Left lung (tissue), 10 donors: ENCODE data around the gene DOCK3. TPM values are rescaled to one million over a fixed set of nuclear protein-coding genes. Genes with fewer than 3 reads are reported as not detected.
"Not testable (repeated sequence)": the region's sequence is repeated elsewhere in the genome, so short reads cannot be mapped to it uniquely, and the experiment has no call there.

Source experiments
- ATAC-seq: fragments of 200-7000 bp; cut with Tn5 transposase; one replicate; pipeline ENCODE4 v1.9.1; 2020; ENCODE audit warnings: moderate library complexity
- DNase-seq, 4 donors: peaks; one replicate each; pipeline ENCODE4 v3.0.0-alpha.2; 2013 to 2020
- H3K27ac ChIP-seq, 2 donors: fragments of 200-600 bp; sonication (generic) in 1 of 2; one replicate each; pipeline versions ENCODE4 v1.5.0 to v1.8.0; 2020 to 2021
- H3K27me3 ChIP-seq, 2 donors: fragments of 200-600 bp; sonication (generic) in 1 of 2; one replicate each; pipeline versions ENCODE4 v1.5.0 to v1.8.0; 2020 to 2021
- H3K36me3 ChIP-seq, 2 donors: fragments of 200-600 bp; sonication (generic) in 1 of 2; one replicate each; pipeline versions ENCODE4 v1.5.0 to v1.8.0; 2020 to 2021
- H3K4me1 ChIP-seq, 2 donors: fragments of 200-600 bp; one replicate each; pipeline ENCODE4 v1.8.0; 2021
- H3K4me3 ChIP-seq, 2 donors: fragments of 200-600 bp; sonication (generic) in 1 of 2; one replicate each; pipeline versions ENCODE4 v1.5.0 to v1.8.0; 2020 to 2021; ENCODE audit warnings: mild to moderate bottlenecking in 1 of 2
- H3K9me3 ChIP-seq, 2 donors: fragments of 200-600 bp; sonication (generic) in 1 of 2; one replicate each; pipeline versions ENCODE4 v1.5.0 to v1.8.0; 2020 to 2021
- CTCF ChIP-seq, 2 donors: fragments of 200-600 bp; sonication (generic) in 1 of 2; IDR thresholded peaks; one replicate each; pipeline versions ENCODE4 v1.5.0 to v1.8.0; 2021; ENCODE audit warnings: antibody characterized with exemption in 2 of 2
- intact Hi-C, 2 donors: fragments of 100-400 bp; cut with DNase I; formaldehyde crosslinking; loops; one replicate each; pipeline versions ENCODE4 v1.11.2 to v1.14.2; 2022
- polyA plus RNA-seq, 6 donors: library from polyadenylated mRNA; unstranded; fragments of 120-200 nt; gene quantifications; one replicate each; pipeline ENCODE4 v1.2.1, GENCODE V29; 2013; ENCODE audit not compliant: insufficient read length in 6 of 6
- total RNA-seq, 2 donors: library from RNA; stranded (reverse); fragmentation: NEBNext Ultra II Directional; extraction: Animal tissue kit (Norgen Biotek cat#: 25700); gene quantifications; one replicate each; pipeline ENCODE4 v1.2.1, GENCODE V29; 2021
- donor health status: DM: no; HTN: yes; CAD: no.
- donor health status: DM: no; HTN: no; CAD: no.

The DOCK3 gene
- total and polyA plus RNA-seq, 8 donors, result 0.34 to 2.2 (median 1.8) TPM

- Histone ChIP-seq H3K4me1 (no peaks in the 10 kb centered on the region), H3K4me3 (no peak overlapping the region), H3K27ac (no peak overlapping the region), H3K27me3 (no peaks in the 10 kb centered on the region), H3K36me3 (no peaks in the 10 kb centered on the region), H3K9me3 (no peaks in the 10 kb centered on the region)
- intact Hi-C loops, result no loop called here
- ATAC-seq (no peak), DNase-seq (no peak)
- TF ChIP-seq CTCF (IDR thresholded peaks at IDR 0.05), result no peak
These were observed 279.2 kb downstream of the DOCK3 start for GRCh38 chr3:50953825-50954414.

- no peaks in the 10 kb centered on the region for H3K36me3 ChIP-seq
- no peak for DNase-seq
- peaks cover 0 to 13% of the 10 kb centered on the region in 2 donors for H3K27me3 ChIP-seq
- TF ChIP-seq CTCF (IDR thresholded peaks at IDR 0.05), result no peak
- intact Hi-C loops, result no loop called here
- H3K27ac ChIP-seq, result no peak overlapping the region
- no peaks in the 10 kb centered on the region for H3K9me3 ChIP-seq
- no peaks in the 10 kb centered on the region for H3K4me1 ChIP-seq
- no peak for ATAC-seq
- H3K4me3 ChIP-seq, result no peak overlapping the region
These were observed 286.7 kb downstream of the DOCK3 start for GRCh38 chr3:50961386-50961785.

- Histone ChIP-seq H3K36me3 (no peaks in the 10 kb centered on the region), H3K9me3 (peaks cover 0 to 5% of the 10 kb centered on the region in 2 donors), H3K27me3 (no peaks in the 10 kb centered on the region), H3K4me1 (no peaks in the 10 kb centered on the region), H3K4me3 (no peak overlapping the region), H3K27ac (no peak overlapping the region)
- peak; percentile 71 to 80 for TF ChIP-seq CTCF (IDR thresholded peaks at IDR 0.05)
- intact Hi-C loops, result no loop called here
- peak; percentile 97 for ATAC-seq
- peak in 2 of 4 donors; percentile 17 to 45 for DNase-seq
These were observed 296.8 kb downstream of the DOCK3 start for GRCh38 chr3:50971487-50971924.

- H3K4me3 ChIP-seq, result no peak overlapping the region
- peak in 1 of 4 donors; percentile 11 for DNase-seq
- no peaks in the 10 kb centered on the region for H3K4me1 ChIP-seq
- peak; percentile 13 for ATAC-seq
- peaks cover 0 to 5% of the 10 kb centered on the region in 2 donors for H3K9me3 ChIP-seq
- TF ChIP-seq CTCF (IDR thresholded peaks at IDR 0.05), result no peak
- no peak overlapping the region for H3K27ac ChIP-seq
- H3K27me3 ChIP-seq, result no peaks in the 10 kb centered on the region
- H3K36me3 ChIP-seq, result no peaks in the 10 kb centered on the region
- intact Hi-C loops, result no loop called here
These were observed 297.3 kb downstream of the DOCK3 start for GRCh38 chr3:50972029-50972428.

- peak in 1 of 4 donors; percentile 28 for DNase-seq
- H3K4me1 ChIP-seq, H3K36me3 ChIP-seq, H3K27ac ChIP-seq, H3K9me3 ChIP-seq, H3K27me3 ChIP-seq, ATAC-seq, H3K4me3 ChIP-seq, intact Hi-C loops: not testable (repeated sequence)
These were observed 303.9 kb downstream of the DOCK3 start for GRCh38 chr3:50978586-50978985.
